Measurements from ENCODE around the gene FSTL4.
A peak's percentile ranks its signal among the peaks of the same experiment; 100 is the strongest.

The FSTL4 gene

DNA sequence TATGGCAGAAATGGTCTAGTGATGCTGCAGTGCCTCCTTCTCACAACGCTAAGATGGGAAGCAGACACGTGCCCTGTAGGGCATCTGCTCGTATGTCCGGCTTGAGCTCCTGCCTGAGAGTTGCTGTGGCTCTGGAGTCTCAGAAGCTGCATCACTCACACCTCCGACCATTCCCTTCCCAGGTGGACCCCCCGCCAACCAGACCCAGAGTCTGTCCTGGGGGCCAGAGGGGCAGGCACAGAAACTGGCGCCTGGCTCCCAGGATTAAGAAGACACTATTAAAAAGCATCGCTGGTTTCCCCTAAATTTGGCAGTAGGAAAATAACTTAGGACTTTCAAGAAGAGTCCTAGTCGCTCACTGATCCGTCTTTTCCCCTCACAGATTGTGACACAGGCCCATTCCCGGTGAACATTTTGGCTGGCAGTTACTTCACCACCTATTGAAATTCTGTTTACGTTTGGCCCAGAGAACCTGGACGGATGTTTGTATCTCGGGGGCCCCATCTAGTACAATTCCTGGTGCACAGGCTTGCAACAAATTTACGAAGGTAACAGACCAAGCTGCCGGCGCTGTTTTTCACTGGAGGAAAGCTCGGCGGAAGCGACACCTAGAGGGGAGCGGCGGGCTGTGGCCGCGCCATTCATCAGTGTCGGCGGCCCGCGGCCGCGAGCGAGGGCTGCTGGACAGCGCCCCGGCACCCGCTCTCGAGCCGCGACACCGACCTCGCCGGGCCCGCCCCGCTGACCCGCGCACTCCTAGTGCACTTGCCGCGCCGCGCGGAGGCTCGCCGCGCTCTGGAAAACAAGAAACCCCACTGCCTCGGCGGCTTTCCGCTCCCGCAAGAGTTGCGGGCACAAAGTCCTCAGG, 1.6 kb downstream of the FSTL4 start:
- TF ChIP-seq ZFX (IDR thresholded peaks at IDR 0.05; ENCODE audit: borderline replicate concordance) = no peak
- TF ChIP-seq, protein P1, sequence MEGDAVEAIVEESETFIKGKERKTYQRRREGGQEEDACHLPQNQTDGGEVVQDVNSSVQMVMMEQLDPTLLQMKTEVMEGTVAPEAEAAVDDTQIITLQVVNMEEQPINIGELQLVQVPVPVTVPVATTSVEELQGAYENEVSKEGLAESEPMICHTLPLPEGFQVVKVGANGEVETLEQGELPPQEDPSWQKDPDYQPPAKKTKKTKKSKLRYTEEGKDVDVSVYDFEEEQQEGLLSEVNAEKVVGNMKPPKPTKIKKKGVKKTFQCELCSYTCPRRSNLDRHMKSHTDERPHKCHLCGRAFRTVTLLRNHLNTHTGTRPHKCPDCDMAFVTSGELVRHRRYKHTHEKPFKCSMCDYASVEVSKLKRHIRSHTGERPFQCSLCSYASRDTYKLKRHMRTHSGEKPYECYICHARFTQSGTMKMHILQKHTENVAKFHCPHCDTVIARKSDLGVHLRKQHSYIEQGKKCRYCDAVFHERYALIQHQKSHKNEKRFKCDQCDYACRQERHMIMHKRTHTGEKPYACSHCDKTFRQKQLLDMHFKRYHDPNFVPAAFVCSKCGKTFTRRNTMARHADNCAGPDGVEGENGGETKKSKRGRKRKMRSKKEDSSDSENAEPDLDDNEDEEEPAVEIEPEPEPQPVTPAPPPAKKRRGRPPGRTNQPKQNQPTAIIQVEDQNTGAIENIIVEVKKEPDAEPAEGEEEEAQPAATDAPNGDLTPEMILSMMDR (IDR thresholded peaks at IDR 0.05) = peak; percentile 82

GRCh38 chr5:133607451-133607850, 4.9 kb downstream of the FSTL4 start:
- TF ChIP-seq, protein P1 (IDR thresholded peaks at IDR 0.05) = no peak
- TF ChIP-seq ZFX (IDR thresholded peaks at IDR 0.05; ENCODE audit: borderline replicate concordance) = no peak
- H3K27ac ChIP-seq = no peak overlapping the region

More for the DNA sequence above, 1.6 kb downstream of the FSTL4 start:
- no peak overlapping the region for H3K27ac ChIP-seq

DNA sequence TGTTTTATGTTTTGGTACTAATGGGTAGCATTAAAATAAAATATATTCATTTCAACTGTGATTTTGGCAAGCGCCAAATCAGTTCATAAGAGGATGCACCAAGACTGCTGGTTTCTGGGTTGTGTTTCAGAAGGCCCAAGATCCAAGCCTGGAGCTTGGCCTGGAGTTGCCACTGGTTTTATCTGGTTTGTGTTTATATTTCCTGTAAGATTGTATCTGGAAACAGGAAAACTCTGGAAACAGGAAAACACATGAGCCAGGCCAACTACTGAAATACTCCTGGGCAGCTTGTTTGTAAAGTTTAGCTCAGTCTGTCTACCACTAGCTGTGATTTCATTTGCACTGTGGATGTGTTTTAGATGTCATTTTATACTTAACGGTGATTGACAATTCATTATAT, 5.5 kb downstream of the FSTL4 start:
- no peak overlapping the region for H3K27ac ChIP-seq

DNA sequence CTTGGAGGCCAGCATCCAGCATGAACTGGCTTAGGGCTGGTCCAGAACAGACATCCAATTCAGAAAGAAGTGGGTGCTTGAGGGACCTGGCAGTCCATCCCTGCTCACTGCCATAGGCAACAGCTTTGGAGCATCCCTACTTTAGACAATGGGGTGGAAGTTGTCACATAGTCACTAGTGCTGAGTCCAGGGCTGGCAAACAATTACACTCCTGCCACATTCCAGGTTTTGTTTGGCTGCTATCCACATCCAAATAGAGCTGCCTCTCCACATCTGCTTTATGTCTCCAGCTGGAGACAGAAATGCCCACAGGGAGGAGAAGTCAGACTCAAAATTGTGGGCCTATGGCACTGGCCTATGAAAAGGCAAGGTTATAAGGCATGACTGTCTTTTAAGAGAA, 7.0 kb downstream of the FSTL4 start:
- H3K27ac ChIP-seq = no peak overlapping the region
- TF ChIP-seq, protein P1 (IDR thresholded peaks at IDR 0.05) = no peak
- no peak for TF ChIP-seq ZFX (IDR thresholded peaks at IDR 0.05; ENCODE audit: borderline replicate concordance)

More for the DNA sequence above, 5.5 kb downstream of the FSTL4 start:
- TF ChIP-seq, protein P1 (IDR thresholded peaks at IDR 0.05) = no peak
- TF ChIP-seq ZFX (IDR thresholded peaks at IDR 0.05; ENCODE audit: borderline replicate concordance) = no peak

DNA sequence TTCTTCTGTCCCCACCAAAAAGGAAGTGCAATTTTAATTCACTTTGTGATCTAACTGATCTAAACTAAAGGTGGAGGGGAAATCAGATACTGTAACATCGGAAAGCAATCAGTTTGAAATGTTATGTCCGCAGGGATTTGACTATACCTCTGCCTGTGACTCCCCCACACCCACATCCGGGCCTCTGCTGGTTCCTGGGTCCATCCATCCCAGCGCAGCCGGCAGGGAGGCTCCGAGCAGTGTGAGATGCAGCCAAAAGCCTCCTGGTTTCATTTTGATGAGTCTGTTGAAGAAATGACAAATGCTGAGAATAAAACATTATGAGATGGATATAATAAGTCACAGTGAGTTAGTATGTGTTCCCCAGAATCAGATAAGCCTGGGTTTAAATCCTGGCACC, 8.6 kb downstream of the FSTL4 start:
- no peak overlapping the region for H3K27ac ChIP-seq
- no peak for TF ChIP-seq ZFX (IDR thresholded peaks at IDR 0.05; ENCODE audit: borderline replicate concordance)
- TF ChIP-seq, protein P1 (IDR thresholded peaks at IDR 0.05) = no peak

- TF ChIP-seq ZFX (IDR thresholded peaks at IDR 0.05; ENCODE audit: borderline replicate concordance) = no peak
- TF ChIP-seq, protein P1 (IDR thresholded peaks at IDR 0.05) = no peak
- H3K27ac ChIP-seq = no peak overlapping the region
Observed at GRCh38 chr5:133602835-133603380, 9.4 kb downstream of the FSTL4 start.

DNA sequence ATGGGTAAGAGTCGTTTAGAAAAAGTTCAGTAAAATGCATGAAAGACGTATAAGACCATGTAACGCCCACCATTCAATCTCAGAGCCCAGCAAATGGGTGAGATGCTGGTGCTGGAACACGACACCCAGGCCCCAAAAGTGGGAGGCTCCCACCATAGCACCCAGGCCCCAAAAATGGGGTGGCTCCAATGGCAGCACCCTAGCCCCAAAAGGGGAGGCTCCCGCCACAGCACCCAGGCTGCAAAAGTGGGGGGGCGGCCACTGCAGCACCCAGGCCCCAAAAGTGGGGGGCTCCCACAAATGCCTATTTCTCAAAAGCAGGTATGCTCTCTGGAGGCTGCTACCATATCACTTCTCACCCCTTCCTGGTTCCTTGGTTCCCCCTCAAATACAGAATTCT, 12.7 kb downstream of the FSTL4 start:
- TF ChIP-seq ZFX (IDR thresholded peaks at IDR 0.05; ENCODE audit: borderline replicate concordance) = no peak
- TF ChIP-seq, protein P1 (IDR thresholded peaks at IDR 0.05) = no peak

More for the DNA sequence above, 12.7 kb downstream of the FSTL4 start:
- H3K27ac ChIP-seq = no peak overlapping the region
